Measurements from ENCODE around the gene MCCD1.

MCCD1 gene

GRCh38 chr6:31576897-31577578 lies 48.3 kb downstream of the MCCD1 start:
- DNase-seq (ENCODE audit: insufficient read length, low spot score) (no peak), FAIRE-seq (no peak)
- TF ChIP-seq POLR2A (IDR thresholded peaks at IDR 0.05; ENCODE audit: low read depth, low read length) = no peak

DNA sequence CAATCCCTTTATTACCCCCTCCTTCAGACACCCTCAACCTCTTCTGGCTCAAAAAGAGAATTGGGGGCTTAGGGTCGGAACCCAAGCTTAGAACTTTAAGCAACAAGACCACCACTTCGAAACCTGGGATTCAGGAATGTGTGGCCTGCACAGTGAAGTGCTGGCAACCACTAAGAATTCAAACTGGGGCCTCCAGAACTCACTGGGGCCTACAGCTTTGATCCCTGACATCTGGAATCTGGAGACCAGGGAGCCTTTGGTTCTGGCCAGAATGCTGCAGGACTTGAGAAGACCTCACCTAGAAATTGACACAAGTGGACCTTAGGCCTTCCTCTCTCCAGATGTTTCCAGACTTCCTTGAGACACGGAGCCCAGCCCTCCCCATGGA lies 48.8 kb downstream of the MCCD1 start:
- TF ChIP-seq POLR2A (IDR thresholded peaks at IDR 0.05; ENCODE audit: low read depth, low read length) = no peak
- FAIRE-seq (no peak), DNase-seq (ENCODE audit: insufficient read length, low spot score) (no peak)

DNA sequence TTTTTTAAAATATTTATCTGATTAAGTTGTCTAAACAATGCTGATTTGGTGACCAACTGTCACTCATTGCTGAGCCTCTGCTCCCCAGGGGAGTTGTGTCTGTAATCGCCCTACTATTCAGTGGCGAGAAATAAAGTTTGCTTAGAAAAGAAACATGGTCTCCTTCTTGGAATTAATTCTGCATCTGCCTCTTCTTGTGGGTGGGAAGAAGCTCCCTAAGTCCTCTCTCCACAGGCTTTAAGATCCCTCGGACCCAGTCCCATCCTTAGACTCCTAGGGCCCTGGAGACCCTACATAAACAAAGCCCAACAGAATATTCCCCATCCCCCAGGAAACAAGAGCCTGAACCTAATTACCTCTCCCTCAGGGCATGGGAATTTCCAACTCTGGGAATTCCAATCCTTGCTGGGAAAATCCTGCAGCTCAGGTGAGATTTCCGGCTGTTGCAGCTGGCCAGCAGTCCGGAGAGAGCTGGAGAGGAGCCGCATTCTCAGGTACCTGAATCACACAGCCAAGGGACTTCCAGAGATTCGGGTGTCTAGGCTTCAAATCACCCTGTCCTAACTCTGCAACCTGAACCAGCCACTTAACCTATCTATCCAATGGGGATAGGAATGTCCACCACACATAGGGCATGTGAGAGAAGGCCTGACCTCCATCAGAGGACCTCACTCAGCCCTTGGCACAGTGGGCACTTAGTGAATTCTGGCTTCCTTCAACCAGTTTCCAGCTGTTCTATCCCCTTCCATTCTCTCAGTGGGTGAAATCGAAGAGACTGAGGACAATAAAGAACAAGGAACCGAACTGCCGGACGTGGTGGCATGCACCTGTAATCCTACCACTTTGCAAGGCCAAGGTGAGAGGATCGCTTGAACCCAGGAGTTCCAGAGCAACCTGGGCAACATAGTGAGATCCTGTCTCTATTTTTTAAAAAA lies 49.7 kb downstream of the MCCD1 start:
- DNase-seq (ENCODE audit: insufficient read length, low spot score) (no peak), FAIRE-seq (no peak)
- TF ChIP-seq POLR2A (IDR thresholded peaks at IDR 0.05; ENCODE audit: low read depth, low read length) = no peak

- DNase-seq (ENCODE audit: insufficient read length, low spot score) = no peak
- no peak for TF ChIP-seq POLR2A (IDR thresholded peaks at IDR 0.05; ENCODE audit: low read depth, low read length)
- FAIRE-seq = no peak
Measured at GRCh38 chr6:31579119-31579505, 50.4 kb downstream of the MCCD1 start.
